Putamen (tissue), 1 donor: Measurements from ENCODE around the gene NGFR.
"Not testable (repeated sequence)": the region's sequence is repeated elsewhere in the genome, so short reads cannot be mapped to it uniquely, and the experiment has no call there.

Experiments
- DNase-seq: peaks from one replicate; pipeline ENCODE4 v3.0.0-alpha.2; 2016; ENCODE audit warnings: low spot score

NGFR gene

DNA sequence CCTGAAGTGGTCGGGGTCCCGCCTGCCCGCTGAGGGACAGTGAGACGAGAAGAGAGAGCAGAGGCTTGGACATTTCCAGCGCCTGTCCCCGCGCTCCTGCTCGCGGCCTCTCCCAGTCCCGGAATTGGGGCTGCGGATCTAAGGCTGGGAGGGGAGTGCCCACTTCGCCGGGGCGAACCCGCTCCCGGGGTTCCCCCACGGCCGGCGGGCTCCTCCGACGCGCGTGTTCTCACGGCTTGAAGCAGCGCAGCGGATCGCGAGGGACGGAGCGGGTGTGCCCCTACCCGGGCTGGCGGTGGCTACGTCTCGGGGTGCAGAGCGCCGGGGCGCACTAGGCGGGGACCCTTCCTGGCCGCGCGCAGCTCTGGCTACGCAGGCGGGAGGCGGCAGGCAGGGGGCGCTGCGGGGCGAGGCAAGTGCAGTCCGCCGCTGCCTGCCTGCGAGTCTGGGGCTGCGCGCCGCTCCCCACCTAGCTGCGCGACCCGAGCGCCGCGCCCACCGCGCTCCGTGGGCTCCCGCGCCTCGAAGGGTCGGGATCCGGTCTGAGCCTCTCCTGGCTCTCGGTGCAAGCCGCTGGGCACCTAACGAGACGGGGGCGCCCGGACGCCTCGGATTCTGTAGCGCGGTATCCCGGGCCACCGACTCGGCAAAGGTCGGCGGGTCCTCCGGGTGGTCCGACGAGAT is 1.2 kb downstream of the NGFR start:
- DNase-seq = peak; percentile 50

DNA sequence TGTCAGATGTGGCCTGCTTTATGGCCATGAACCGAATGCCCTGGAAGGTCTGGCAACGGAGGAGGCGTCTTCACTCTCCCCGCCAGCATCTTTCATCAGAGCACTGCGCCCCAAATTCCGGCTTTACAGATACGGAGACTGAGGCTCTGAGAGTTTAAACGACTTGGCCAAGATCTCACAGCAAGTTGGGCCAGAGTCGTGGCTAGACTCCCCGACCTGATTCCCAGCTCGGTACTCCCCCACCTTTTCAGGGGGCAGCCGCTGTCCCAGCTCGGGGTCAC is 1.7 kb downstream of the NGFR start:
- no peak for DNase-seq

DNA sequence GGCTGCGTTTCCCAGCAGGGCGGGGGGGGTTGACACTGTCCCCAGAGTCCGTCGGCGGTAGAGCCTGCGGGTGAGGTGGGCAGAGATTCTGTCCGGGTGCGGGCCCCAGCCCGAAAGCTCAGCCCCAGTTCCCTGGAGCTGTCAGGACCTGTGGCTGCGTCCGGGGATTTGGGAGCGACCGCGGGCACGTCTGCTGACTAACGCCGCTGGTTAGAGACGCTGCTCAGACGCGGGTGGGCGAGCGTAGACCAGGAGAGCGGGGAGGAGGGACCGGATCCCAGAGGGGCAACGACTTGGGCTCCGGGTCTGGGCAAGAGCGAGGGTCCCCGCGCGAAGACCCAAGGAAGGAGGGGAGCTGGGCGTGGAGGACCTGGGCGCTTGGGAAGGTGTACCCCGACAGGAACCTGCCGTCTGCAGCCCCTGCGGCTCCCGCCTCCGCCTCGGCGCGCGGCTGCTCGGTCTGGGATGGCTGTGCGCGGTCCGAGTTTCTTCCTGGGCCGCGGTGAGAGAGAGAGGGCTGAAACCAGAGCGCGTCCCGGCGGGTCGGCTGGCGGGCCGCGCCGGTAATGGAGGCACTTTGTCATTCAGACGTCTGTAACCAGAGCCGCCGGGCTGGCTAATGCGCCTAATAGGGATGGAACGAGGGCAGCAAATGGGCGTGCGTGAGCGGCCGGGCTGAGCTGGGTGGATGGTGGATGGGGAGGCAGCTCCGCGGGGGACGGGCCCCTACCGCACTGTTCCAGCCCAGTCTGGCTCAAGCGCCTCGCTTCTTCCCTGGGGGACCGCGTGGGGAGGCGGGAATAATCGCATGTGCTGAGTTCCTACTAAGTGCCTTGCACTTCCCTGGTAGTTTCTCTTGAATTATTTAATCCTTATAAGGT is 2.3 kb downstream of the NGFR start:
- DNase-seq = no peak

DNA sequence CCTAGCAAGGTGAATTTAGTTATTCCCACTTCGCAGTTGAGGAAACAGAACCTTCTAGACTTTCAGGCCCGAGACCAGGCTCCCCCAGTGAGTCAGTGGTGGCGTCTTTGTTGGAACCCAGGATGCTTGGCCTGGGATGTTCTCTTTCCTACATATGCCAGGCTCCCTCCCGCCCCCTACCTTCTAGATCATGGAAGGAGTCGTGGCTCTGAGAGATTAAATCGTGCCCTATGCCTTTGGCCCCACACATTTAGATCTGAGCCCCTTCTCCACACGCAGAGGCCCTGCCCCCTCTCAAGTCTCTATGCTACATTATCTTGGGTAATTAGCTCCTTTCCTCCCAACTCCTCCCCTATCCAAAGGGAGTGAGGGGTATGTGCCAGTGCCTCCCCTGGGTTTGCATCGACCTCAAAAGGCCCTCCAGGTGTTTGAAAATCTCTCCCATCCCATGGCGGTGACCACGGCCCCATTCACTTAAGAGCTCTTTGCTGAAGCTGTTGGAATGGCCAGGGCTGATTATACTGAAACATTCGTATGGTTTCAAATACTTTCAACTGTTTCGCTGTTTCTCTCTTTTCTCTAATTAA is 3.0 kb downstream of the NGFR start:
- DNase-seq = no peak

DNA sequence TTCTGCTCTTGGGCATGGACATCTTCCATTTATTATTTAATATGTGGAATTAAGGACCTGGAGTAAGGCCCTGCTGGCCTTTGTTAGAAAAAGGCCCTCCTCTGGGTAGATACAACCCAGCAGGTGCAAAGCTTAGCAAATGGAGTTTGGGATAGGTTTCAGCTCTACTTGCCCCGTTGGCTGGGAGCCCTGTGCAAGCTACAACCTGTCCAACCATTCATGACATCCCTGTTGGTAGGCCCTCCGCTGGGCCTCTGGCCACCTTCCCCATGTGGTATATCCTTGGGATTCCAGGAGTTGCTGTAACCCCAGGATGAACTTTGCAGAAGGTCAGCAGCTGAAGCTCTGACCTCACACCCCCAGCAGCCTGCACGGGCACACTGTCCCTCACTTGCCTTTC is 6.4 kb downstream of the NGFR start:
- no peak for DNase-seq

DNA sequence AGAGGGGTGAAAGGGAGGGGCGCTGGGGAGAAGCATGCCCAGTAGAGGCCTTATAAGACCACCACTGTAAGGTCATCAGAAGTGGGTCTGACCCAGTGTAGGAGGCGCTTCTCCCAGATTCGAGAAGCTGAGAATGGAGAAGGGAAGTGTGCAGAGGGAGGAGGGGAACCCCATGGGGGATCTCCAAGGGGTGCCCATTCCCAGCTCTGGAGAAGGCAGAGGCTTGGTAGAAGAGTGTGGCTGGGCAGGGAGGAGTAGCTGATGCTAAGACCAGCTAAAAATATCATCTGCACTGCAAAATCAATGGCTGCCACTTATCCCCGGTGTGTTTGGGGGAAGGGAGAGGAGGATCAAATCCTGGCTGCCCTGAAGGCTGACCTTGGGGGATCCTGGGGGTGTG is 7.2 kb downstream of the NGFR start:
- no peak for DNase-seq

DNA sequence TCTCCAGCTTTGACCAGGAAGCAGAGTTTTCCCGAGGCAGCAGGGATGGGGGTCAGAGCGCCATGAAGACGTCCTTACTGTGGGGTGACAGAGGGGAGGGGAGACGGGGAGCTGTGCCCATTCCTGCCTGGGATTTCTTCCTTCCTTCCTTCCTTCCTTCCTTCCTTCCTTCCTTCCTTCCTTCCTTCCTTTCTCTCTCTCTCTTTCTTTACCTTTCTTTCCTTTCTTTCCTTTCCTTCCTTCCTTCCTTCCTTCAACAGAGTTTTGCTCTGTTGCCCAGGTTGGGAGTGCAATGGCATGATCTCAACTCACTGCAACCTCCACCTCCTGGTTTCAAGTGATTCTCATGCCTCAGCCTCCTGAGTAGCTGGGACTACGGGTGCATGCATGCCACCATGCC is 7.6 kb downstream of the NGFR start:
- DNase-seq = not testable (repeated sequence)

DNA sequence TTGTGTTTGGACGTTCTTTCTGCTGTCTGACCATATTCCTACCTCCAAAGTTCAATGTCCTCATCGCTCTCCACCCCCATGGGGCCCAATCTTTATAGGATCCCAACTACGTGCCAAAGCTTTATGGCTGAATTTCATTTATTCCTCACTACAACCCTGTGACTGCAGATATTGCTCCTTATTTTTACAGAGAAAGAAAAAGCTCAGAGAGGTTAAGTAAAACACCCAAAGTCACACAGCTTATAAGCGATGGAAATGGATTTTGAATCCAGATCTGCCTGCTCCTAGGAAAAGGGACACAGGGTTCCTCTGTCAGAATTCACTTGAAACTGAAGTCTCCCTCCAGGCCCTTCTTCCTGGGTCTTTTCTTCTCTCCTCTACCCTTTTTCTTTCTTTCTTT is 9.3 kb downstream of the NGFR start:
- DNase-seq = no peak

DNA sequence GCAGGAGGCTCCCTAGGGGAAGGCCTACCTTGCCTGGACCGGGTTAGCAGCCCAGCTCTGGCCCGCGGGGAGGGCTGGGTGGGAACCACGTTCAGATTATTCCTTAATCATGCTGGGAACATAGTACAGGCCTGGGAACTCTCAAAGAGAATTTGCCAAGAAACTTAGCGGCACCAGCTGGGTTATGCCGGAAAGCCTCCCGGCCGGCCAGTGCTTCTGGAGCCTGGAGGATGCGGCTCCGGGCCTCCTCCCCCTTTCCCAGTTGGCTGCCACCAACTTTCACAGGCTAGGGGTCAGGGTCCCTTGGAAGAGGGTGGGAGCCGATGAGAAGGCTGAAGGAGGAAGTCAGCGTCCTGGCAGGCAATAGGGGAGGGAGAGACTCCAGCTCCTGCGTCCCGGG is 10.8 kb downstream of the NGFR start:
- DNase-seq = no peak

DNA sequence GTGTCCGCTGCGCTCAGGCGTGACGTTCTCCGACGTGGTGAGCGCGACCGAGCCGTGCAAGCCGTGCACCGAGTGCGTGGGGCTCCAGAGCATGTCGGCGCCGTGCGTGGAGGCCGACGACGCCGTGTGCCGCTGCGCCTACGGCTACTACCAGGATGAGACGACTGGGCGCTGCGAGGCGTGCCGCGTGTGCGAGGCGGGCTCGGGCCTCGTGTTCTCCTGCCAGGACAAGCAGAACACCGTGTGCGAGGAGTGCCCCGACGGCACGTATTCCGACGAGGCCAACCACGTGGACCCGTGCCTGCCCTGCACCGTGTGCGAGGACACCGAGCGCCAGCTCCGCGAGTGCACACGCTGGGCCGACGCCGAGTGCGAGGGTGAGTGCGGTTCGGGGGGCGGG is 11.2 kb downstream of the NGFR start:
- no peak for DNase-seq

DNA sequence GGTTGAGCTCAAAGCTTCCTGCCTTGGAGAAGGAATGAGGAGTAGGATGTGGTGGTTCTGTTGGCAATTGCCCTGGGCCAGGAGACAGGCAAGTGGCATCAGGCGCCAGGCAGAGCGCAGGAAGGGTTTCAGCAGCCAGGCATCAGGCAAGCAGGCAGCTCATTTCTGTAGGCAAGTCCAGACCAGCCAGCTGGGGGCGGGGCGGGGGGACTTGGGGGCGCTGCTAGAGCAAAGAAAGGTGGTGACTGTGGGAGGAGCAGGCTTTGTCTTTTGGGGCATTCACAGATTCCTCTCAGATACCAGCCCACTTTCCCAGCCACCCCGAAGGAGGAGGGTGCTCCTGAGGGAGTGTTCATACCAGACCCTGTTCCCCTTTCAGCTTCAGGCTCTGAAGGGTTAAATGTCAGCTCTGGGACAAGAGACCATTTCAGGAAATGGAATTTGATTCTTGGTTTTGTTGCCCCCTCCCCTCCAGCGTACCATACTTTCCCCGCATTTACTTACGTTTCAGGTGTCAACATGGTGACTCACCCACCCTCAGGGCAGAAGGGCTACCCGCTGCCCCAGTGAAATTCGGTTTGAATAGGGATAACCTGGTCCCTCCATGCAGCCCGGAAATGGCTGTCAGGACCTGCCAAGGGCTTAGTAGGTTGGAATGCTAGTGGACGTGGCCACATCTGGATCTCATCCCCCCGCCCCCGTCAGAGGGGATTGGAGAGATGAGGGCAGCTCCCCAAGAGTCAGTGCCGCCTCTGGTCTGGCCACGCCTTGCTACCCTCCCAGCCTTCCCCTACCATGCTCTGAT is 13.2 kb downstream of the NGFR start:
- no peak for DNase-seq

DNA sequence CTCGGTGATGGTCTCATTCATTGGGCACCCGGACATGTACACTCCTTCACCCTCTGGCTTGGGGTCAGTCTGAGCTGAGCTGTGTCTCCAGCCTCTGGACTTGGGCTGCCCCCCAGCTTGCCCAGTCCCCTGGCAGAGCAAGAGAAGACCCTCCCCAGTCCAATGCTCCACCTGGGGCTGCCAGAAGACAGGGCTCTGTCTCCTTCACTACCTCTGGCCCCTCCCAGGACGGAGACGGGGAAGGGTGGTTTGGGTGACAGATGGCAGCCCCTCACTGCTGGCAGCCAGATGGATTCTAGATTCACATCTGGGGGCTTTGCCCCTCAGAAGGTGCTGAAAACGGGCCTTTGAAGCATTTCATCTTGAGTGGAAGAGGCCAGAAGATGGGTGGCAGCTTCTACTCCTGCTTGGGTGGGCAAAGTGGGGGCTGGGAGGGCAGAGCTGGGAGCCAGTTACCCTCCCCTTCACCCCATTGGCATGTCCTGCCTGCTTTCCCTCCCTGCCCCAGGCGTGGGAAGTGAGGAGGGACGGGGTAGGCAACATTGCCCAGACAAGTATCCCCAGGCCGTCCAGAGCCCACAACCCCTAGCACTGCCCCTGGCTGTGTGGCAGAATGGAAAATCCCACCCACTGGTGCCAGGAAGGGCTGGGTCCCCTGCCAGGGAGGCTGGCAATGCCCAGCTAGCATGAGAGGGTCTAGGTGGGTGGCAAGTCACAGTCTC is 13.9 kb downstream of the NGFR start:
- DNase-seq = no peak

DNA sequence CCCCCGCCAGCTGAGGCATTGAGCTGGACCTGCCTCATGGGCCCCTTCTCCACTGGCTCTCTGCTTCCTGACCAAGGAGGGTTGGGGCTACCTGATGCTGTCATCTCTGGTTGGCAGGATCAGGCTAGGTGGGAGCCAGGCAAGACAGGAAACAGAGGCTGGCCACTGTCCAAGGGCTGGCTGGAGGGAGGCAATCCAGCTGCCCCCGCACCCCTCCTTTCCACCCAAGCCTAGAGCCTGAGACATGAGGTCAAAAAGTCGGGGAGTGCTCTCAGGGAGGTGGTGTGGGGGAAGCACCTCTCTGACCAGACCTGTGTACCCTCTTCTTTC is 14.5 kb downstream of the NGFR start:
- DNase-seq = no peak

DNA sequence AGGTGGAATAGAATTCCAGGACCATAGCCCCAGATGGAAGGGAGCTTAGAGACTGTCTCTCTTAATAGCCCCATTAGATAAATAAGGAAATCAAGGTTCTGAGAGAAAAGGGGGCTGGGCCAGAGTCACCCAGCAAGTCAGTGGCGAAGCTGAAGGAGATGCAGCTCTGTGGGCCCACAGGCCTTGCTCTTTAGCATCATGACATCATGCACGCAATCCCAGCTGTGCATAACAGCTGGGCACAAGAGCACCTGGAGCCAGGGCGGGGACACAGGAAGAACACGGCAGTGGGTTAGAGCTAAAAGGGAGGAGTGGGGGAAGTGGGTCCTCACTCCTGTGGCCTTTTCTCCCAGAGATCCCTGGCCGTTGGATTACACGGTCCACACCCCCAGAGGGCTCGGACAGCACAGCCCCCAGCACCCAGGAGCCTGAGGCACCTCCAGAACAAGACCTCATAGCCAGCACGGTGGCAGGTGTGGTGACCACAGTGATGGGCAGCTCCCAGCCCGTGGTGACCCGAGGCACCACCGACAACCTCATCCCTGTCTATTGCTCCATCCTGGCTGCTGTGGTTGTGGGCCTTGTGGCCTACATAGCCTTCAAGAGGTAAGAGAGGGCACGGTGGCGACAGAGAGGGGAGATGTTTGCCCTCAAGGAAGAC is 15.1 kb downstream of the NGFR start:
- DNase-seq = no peak

DNA sequence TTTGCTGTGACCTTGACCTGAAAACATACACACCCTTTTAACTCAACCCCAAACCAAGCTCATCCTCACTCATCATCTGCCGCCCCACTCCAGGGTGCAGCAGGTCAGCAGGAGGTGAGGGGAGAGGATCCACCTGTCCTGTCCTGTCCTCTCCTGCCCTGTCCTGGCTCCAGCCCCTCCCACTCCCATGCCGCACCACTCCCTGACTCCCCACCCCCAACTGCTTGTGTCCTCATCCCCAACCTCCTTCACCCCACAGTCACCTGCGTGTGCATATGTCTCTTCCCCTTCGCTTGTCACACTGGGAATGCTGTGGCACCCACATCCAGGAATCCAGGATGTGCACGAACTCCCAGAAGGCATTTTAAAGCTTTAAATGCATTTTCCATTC is 15.6 kb downstream of the NGFR start:
- no peak for DNase-seq

DNA sequence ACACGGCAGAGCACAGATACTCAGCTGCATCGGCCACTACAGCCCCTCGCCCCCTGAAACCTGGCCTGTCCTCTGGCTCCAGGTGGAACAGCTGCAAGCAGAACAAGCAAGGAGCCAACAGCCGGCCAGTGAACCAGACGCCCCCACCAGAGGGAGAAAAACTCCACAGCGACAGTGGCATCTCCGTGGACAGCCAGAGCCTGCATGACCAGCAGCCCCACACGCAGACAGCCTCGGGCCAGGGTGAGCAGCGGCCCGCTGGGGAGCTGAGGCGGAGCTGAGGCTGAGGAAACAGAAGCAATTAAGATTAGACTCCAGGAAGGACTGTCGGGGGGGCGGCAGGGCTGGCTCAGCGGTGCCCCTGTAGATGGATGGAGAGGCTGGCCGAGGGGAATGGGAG is 16.7 kb downstream of the NGFR start:
- no peak for DNase-seq

DNA sequence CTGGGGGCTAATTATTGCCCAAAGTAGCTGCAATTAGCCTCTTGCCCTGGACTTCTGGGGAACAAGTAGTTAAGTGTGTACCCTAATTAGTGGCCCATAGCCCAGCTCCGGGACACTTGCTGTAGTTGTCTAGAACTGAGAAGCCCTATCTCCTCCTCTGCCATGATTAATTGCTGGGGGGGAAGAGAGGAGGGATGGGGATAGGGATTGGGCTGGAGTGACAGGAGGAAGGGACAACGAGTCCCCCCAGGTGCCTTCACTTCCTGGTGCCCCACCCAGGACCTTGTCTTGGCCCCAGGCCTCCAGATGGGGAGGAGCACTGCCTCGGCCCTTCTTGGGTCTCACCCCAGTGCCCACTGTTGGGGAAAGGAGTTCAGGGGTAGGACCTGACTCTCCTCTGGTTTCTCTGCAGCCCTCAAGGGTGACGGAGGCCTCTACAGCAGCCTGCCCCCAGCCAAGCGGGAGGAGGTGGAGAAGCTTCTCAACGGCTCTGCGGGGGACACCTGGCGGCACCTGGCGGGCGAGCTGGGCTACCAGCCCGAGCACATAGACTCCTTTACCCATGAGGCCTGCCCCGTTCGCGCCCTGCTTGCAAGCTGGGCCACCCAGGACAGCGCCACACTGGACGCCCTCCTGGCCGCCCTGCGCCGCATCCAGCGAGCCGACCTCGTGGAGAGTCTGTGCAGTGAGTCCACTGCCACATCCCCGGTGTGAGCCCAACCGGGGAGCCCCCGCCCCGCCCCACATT is 17.4 kb downstream of the NGFR start:
- DNase-seq = no peak

DNA sequence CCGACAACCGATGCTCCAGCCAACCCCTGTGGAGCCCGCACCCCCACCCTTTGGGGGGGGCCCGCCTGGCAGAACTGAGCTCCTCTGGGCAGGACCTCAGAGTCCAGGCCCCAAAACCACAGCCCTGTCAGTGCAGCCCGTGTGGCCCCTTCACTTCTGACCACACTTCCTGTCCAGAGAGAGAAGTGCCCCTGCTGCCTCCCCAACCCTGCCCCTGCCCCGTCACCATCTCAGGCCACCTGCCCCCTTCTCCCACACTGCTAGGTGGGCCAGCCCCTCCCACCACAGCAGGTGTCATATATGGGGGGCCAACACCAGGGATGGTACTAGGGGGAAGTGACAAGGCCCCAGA is 17.9 kb downstream of the NGFR start:
- no peak for DNase-seq

DNA sequence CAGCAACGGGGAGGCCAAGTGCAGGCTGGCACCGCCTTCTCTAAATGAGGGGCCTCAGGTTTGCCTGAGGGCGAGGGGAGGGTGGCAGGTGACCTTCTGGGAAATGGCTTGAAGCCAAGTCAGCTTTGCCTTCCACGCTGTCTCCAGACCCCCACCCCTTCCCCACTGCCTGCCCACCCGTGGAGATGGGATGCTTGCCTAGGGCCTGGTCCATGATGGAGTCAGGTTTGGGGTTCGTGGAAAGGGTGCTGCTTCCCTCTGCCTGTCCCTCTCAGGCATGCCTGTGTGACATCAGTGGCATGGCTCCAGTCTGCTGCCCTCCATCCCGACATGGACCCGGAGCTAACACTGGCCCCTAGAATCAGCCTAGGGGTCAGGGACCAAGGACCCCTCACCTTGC is 18.5 kb downstream of the NGFR start:
- DNase-seq = no peak

DNA sequence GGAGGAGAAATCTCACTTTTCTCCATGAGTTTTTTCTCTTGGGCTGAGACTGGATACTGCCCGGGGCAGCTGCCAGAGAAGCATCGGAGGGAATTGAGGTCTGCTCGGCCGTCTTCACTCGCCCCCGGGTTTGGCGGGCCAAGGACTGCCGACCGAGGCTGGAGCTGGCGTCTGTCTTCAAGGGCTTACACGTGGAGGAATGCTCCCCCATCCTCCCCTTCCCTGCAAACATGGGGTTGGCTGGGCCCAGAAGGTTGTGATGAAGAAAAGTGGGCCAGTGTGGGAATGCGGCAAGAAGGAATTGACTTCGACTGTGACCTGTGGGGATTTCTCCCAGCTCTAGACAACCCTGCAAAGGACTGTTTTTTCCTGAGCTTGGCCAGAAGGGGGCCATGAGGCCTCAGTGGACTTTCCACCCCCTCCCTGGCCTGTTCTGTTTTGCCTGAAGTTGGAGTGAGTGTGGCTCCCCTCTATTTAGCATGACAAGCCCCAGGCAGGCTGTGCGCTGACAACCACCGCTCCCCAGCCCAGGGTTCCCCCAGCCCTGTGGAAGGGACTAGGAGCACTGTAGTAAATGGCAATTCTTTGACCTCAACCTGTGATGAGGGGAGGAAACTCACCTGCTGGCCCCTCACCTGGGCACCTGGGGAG is 19.1 kb downstream of the NGFR start:
- DNase-seq = no peak
